Spleen (tissue), 7 donors: ENCODE results near the gene CCDC197.

Experiments
- CTCF ChIP-seq, 11 experiments: fragments of 200-600 bp in 7 of 11; fragments of 450-650 bp in 4 of 11; sonication (generic) in 4 of 11; IDR thresholded peaks in 8 of 11; conservative IDR thresholded peaks in 3 of 11; 1 replicate in 7 of 11; 2 replicates in 4 of 11; pipeline versions ENCODE4 v1.4.0 to v1.8.0; 2016 to 2021; ENCODE audit warnings: antibody characterized with exemption in 11 of 11, inconsistent platforms in 4 of 11, mild to moderate bottlenecking in 1 of 11
- POLR2AphosphoS5 ChIP-seq, 3 donors: sonication (generic); formaldehyde crosslinking; IDR thresholded peaks; one replicate each; pipeline ENCODE4 v1.5.1; 2017; ENCODE audit warnings: antibody characterized with exemption in 3 of 3
- donor health status: DM: no; HTN: no; CAD: no; lungs with moderate emphysema.
- donor health status: DM: no; HTN: no; CAD: no.
- donor health status: DM: no; HTN: no; CAD: no.

GRCh38 chr14:93981316-93982229 is 15.5 kb upstream of the CCDC197 start:
- TF ChIP-seq POLR2AphosphoS5 (IDR thresholded peaks at IDR 0.05) (no peak), CTCF (IDR thresholded peaks at IDR 0.05 in 8 of 11, conservative IDR thresholded peaks at IDR 0.05 in 3 of 11) (no peak)
